ENCODE measurements around the gene RPL10. TPM values are rescaled to one million over a fixed set of nuclear protein-coding genes. Genes with fewer than 3 reads are reported as not detected.

Gene RPL10
- total and polyA plus RNA-seq, 2 of the 13 experiments (the other 11 are each of a cell fraction or from before 2014, with no cell fraction given), result 2,381 to 4,713 TPM

DNA sequence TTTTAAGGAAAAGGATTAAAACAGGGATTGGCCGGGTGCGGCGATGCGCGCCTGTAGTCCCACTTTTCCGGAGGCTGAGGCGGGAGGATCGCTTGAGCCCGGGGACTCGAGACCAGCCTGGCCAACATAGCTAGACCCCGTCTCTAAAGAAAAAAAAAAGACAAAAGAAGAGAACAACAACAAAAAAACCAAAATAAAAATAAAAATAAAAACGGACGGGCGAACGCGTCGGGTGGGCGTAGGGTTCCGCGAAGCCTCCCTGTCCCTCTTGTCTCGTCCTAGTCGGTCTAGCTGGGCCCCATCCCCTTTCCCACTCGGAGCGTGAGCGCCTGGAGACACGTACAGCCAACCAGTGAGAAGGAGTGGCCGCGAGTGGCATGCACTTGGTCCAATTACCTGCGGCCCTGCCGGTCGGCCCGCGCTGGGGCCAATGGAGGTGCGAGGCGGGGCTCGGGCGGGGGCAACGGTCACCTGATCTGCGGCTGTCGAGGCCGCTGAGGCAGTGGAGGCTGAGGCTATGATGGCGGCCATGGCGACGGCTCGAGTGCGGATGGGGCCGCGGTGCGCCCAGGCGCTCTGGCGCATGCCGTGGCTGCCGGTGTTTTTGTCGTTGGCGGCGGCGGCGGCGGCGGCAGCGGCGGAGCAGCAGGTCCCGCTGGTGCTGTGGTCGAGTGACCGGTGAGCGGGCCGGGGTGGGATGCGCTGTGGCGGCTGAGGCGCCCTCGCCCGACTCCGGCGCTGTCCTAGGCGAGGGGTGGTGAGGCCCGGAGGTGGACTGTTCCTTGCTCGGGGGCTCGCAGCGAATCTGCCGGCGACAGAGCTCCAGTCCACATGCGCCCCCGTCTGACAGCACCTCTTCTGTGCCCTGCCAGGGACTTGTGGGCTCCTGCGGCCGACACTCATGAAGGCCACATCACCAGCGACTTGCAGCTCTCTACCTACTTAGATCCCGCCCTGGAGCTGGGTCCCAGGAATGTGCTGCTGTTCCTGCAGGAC, 30.3 kb downstream of the RPL10 start, which contains the start of gene ATP6AP1 (continued):
- TF ChIP-seq ZNF781 (CRISPR knock-in tag; IDR thresholded peaks at IDR 0.05; ENCODE audit: borderline replicate concordance, not compliant biosample characterization) (no peak), ZNF558 (CRISPR knock-in tag; IDR thresholded peaks at IDR 0.05; ENCODE audit: borderline replicate concordance) (no peak; the same call in 1 of the 2 replicates), ZBTB42 (CRISPR knock-in tag; IDR thresholded peaks at IDR 0.05) (no peak; the same call in 1 of the 2 replicates), NFKB2 (CRISPR knock-in tag; IDR thresholded peaks at IDR 0.05; ENCODE audit: borderline replicate concordance) (no peak), FOXJ3 (CRISPR knock-in tag; IDR thresholded peaks at IDR 0.05; ENCODE audit: borderline replicate concordance) (no peak), GTF3A (CRISPR knock-in tag; conservative IDR thresholded peaks at IDR 0.05) (no peak), ZNF761 (CRISPR knock-in tag; conservative IDR thresholded peaks at IDR 0.05) (no peak), ZMYM4 (CRISPR knock-in tag; IDR thresholded peaks at IDR 0.05) (peak; percentile 77), REL (CRISPR knock-in tag; conservative IDR thresholded peaks at IDR 0.05) (no peak), ZNF839 (CRISPR knock-in tag; IDR thresholded peaks at IDR 0.05; ENCODE audit: borderline replicate concordance) (no peak), ZBTB20 (CRISPR knock-in tag; IDR thresholded peaks at IDR 0.05; ENCODE audit: borderline replicate concordance, low read depth) (no peak), ZNF296 (CRISPR knock-in tag; conservative IDR thresholded peaks at IDR 0.05) (no peak), ZNF577 (CRISPR knock-in tag; IDR thresholded peaks at IDR 0.05; ENCODE audit: borderline replicate concordance, low read depth) (no peak), NONO (IDR thresholded peaks at IDR 0.05) (no peak), NONO (CRISPR knock-in tag; conservative IDR thresholded peaks at IDR 0.05) (peak; percentile 68; the same call in 1 of the 2 replicates), NFYB (CRISPR knock-in tag; IDR thresholded peaks at IDR 0.05) (peak; percentile 95), ZNF788 (CRISPR knock-in tag; IDR thresholded peaks at IDR 0.05; ENCODE audit: borderline replicate concordance) (no peak), POGZ (CRISPR knock-in tag; IDR thresholded peaks at IDR 0.05) (peak; percentile 87)
- TF ChIP-seq, protein P1, sequence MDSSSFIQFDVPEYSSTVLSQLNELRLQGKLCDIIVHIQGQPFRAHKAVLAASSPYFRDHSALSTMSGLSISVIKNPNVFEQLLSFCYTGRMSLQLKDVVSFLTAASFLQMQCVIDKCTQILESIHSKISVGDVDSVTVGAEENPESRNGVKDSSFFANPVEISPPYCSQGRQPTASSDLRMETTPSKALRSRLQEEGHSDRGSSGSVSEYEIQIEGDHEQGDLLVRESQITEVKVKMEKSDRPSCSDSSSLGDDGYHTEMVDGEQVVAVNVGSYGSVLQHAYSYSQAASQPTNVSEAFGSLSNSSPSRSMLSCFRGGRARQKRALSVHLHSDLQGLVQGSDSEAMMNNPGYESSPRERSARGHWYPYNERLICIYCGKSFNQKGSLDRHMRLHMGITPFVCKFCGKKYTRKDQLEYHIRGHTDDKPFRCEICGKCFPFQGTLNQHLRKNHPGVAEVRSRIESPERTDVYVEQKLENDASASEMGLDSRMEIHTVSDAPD (CRISPR knock-in tag; IDR thresholded peaks at IDR 0.05), result no peak
- TF ChIP-seq, protein P2, sequence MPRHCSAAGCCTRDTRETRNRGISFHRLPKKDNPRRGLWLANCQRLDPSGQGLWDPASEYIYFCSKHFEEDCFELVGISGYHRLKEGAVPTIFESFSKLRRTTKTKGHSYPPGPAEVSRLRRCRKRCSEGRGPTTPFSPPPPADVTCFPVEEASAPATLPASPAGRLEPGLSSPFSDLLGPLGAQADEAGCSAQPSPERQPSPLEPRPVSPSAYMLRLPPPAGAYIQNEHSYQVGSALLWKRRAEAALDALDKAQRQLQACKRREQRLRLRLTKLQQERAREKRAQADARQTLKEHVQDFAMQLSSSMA (CRISPR knock-in tag; IDR thresholded peaks at IDR 0.05), result no peak
- TF ChIP-seq, protein P3, sequence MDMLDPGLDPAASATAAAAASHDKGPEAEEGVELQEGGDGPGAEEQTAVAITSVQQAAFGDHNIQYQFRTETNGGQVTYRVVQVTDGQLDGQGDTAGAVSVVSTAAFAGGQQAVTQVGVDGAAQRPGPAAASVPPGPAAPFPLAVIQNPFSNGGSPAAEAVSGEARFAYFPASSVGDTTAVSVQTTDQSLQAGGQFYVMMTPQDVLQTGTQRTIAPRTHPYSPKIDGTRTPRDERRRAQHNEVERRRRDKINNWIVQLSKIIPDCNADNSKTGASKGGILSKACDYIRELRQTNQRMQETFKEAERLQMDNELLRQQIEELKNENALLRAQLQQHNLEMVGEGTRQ (IDR thresholded peaks at IDR 0.05; ENCODE audit: low read depth, low read length), result peak; percentile 47; the same call in 1 of the 2 replicates
- TF ChIP-seq, protein P3 (CRISPR knock-in tag; IDR thresholded peaks at IDR 0.05; ENCODE audit: borderline replicate concordance), result peak; percentile 83
- TF ChIP-seq, protein P4, sequence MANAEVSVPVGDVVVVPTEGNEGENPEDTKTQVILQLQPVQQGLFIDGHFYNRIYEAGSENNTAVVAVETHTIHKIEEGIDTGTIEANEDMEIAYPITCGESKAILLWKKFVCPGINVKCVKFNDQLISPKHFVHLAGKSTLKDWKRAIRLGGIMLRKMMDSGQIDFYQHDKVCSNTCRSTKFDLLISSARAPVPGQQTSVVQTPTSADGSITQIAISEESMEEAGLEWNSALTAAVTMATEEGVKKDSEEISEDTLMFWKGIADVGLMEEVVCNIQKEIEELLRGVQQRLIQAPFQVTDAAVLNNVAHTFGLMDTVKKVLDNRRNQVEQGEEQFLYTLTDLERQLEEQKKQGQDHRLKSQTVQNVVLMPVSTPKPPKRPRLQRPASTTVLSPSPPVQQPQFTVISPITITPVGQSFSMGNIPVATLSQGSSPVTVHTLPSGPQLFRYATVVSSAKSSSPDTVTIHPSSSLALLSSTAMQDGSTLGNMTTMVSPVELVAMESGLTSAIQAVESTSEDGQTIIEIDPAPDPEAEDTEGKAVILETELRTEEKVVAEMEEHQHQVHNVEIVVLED (CRISPR knock-in tag; IDR thresholded peaks at IDR 0.05; ENCODE audit: borderline replicate concordance), result peak; percentile 80

Data from HepG2 (cell line).